ENCODE measurements around the gene NAA38. TPM values are rescaled to one million over a fixed set of nuclear protein-coding genes. Genes with fewer than 3 reads are reported as not detected.

Gene NAA38
- total and polyA plus RNA-seq, 2 donors (not counting 1 experiment from before 2014, with no cell fraction given), result 20.0 to 80.5 TPM

DNA sequence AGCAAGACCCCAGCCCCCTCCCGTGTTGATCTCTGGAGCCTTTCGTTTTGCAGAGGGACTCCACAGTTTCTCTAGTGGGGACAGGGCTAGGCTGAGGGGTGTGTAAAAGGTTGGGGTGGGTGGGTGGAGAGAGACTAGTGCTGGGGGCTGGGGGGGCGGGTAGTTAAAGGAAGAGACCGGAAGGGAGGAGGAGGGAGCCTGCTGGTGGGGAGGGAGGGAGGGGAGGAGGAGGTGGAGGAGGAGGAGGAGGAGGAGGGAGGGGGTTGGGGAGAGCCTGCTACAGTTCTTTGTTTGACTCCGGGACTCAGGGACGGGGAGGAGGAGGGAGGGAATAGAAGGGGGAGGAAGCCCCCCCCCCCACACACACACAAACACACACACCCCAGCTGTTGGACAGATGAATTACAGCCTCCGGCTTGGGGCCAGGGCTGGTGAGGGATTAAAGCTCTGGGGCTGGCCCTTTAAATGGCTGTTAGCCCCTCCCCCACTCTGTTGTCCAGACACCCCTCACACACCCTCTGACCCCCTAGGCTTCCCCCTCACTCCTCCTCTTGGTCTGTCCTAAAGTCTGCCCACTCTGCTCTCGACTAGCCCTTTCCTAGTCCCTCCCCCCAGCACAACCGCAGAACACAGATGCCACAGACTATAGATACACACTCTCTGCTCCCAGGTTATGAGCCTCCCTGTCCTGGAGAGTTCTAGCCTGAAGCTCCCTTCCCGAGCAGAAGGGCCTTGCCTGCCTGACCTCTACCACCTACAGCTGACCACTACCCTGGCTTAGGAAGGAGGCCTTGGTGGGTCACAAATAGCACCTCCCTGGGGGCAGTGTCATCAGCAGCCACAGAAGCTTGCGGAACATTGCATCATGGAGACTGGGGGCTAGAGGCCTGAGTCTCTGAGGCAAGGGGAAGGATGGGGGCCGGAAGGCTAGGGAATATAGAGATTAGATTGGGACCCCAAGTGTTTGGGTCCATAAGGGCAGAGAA, 19.0 kb downstream of the NAA38 start:
- Histone ChIP-seq H3K4me2 (replicated peaks; ENCODE audit: low read depth, low read length, poor library complexity, severe bottlenecking) (peak overlapping the region; percentile 99), H4K20me1 (ENCODE audit: control insufficient read depth, insufficient read depth, low read length, poor library complexity, severe bottlenecking) (peaks cover 30% of the 10 kb centered on the region), H3K4me3 (ENCODE audit: control extremely low read depth in 1 of 5, extremely low read depth in 1 of 5, insufficient read depth in 1 of 5, low read depth in 2 of 5, low read length in 4 of 5) (peak overlapping the region in 2 of 5 experiments; percentile 16), H3K36me3 (replicated peaks in 1 of 2; ENCODE audit: control extremely low read depth in 1 of 2, control insufficient read depth in 1 of 2, extremely low read depth in 1 of 2, insufficient read depth in 2 of 2, low read length in 1 of 2) (no peaks in the 10 kb centered on the region), H3K27ac (ENCODE audit: low read length in 2 of 2) (peak overlapping the region; percentile 11 to 100), H3K79me2 (ENCODE audit: control insufficient read depth, insufficient read depth, low read length) (peaks cover 24% of the 10 kb centered on the region), H3K9me3 (ENCODE audit: control extremely low read depth in 1 of 3, control insufficient read depth in 2 of 3, insufficient read depth in 1 of 3, low read length in 2 of 3) (peaks cover 0 to 4% (median 0%) of the 10 kb centered on the region in 3 donors), H3K4me1 (ENCODE audit: control insufficient read depth in 2 of 2, insufficient read depth in 2 of 2, low read length in 2 of 2) (peaks cover 45 to 76% of the 10 kb centered on the region in 2 donors), H3K9ac (ENCODE audit: low read length) (no peak overlapping the region), H2AFZ (ENCODE audit: insufficient read depth, low read depth, low read length, poor library complexity, severe bottlenecking) (no peak overlapping the region), H3K27me3 (replicated peaks in 1 of 4; ENCODE audit: control extremely low read depth in 1 of 4, control insufficient read depth in 3 of 4, insufficient read depth in 4 of 4, low read length in 3 of 4) (no peaks in the 10 kb centered on the region)
- Mint-ChIP-seq H3K4me1 (peaks cover 63% of the 10 kb centered on the region), H3K27me3 (peaks cover 3% of the 10 kb centered on the region), H3K9me3 (ENCODE audit: insufficient read depth) (no peaks in the 10 kb centered on the region), H3K4me3 (peak overlapping the region; percentile 99), H3K27ac (peak overlapping the region; percentile 70)
- TF ChIP-seq, protein P1, sequence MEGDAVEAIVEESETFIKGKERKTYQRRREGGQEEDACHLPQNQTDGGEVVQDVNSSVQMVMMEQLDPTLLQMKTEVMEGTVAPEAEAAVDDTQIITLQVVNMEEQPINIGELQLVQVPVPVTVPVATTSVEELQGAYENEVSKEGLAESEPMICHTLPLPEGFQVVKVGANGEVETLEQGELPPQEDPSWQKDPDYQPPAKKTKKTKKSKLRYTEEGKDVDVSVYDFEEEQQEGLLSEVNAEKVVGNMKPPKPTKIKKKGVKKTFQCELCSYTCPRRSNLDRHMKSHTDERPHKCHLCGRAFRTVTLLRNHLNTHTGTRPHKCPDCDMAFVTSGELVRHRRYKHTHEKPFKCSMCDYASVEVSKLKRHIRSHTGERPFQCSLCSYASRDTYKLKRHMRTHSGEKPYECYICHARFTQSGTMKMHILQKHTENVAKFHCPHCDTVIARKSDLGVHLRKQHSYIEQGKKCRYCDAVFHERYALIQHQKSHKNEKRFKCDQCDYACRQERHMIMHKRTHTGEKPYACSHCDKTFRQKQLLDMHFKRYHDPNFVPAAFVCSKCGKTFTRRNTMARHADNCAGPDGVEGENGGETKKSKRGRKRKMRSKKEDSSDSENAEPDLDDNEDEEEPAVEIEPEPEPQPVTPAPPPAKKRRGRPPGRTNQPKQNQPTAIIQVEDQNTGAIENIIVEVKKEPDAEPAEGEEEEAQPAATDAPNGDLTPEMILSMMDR (IDR thresholded peaks at IDR 0.05), result no peak
- TF ChIP-seq EZH2 (IDR thresholded peaks at IDR 0.05; ENCODE audit: borderline replicate concordance, insufficient read depth, low read depth, low read length, poor library complexity, severe bottlenecking), result no peak
- ATAC-seq (ENCODE audit: low read depth) (no peak), DNase-seq (peak; percentile 62)
- intact Hi-C loops (cut with micrococcal nuclease), result loop anchor here (10.0 kb wide), 2 partner anchors 824 to 1184 kb away; partner anchors contain the start of genes C17orf100, MED31 and RNASEK
- ChIA-PET POLR2A (interaction anchor here (1.4 kb wide), 1 partner anchor 19 kb away, joined by 5 read pairs; the partner anchor contains the start of genes CYB5D1 and NAA38), CTCF (interaction anchor here (0.5 to 5.3 kb wide), 15 partner anchors 11 to 572 kb away, joined by 3 to 53 read pairs (median 4); partner anchors contain the start of genes CNTROB, CYB5D1, NAA38 and RNF227)
- 32% methylated on average over 8 of the region's 12 CpGs for WGBS (ENCODE audit: insufficient coverage)

Data from B cell (primary cell).